Psoas muscle (tissue), 8 donors: Measurements from ENCODE around the gene SLC6A20. TPM values are rescaled to one million over a fixed set of nuclear protein-coding genes. Genes with fewer than 3 reads are reported as not detected.

Source experiments
- ATAC-seq, 4 donors: fragments of 200-7000 bp; cut with Tn5 transposase; one replicate each; pipeline ENCODE4 v1.9.1; 2020; ENCODE audit warnings: moderate library complexity in 3 of 4, mild to moderate bottlenecking in 2 of 4
- DNase-seq, 2 donors: peaks; one replicate each; pipeline ENCODE4 v3.0.0-alpha.2; 2020
- H3K27ac ChIP-seq: fragments of 200-600 bp; one replicate; pipeline ENCODE4 v1.8.0; 2022
- H3K27me3 ChIP-seq, 3 donors: fragments of 200-600 bp in 1 of 3; one replicate each; pipeline versions ENCODE4 v1.6.1 to v1.8.0; 2013 to 2022; ENCODE audit warnings: low read length in 2 of 3, mild to moderate bottlenecking in 2 of 3, moderate library complexity in 1 of 3; ENCODE audit not compliant: insufficient read depth in 3 of 3
- H3K36me3 ChIP-seq, 2 donors: fragments of 200-600 bp in 1 of 2; one replicate each; pipeline versions ENCODE4 v1.6.1 to v1.8.0; 2013 to 2022; ENCODE audit warnings: low read depth in 1 of 2, mild to moderate bottlenecking in 1 of 2, moderate library complexity in 1 of 2; ENCODE audit not compliant: insufficient read depth in 1 of 2
- H3K4me1 ChIP-seq: fragments of 200-600 bp; one replicate; pipeline ENCODE4 v1.8.0; 2022
- H3K4me3 ChIP-seq: fragments of 200-600 bp; one replicate; pipeline ENCODE4 v1.8.0; 2022; ENCODE audit warnings: mild to moderate bottlenecking
- H3K9me3 ChIP-seq: fragments of 200-600 bp; one replicate; pipeline ENCODE4 v1.8.0; 2022
- WGBS, 3 donors: extraction: QIAGEN DNeasy Blood & Tissue Kit; methylation state at CpG; one replicate each; pipeline versions ENCODE4 v1.1.6 to v1.1.7; 2013; 5-methylcytosine and 5-hydroxymethylcytosine counted together
- intact Hi-C, 2 donors: fragments of 100-400 bp; cut with DNase I; formaldehyde crosslinking; loops; one replicate each; pipeline versions ENCODE4 v1.11.0 to v1.14.2; 2022
- polyA plus RNA-seq, 3 donors: library from polyadenylated mRNA; stranded (reverse); fragments of 200-250 nt; gene quantifications; one replicate each; pipeline ENCODE4 v1.2.3, GENCODE V29; 2013
- total RNA-seq, 4 donors: library from RNA; stranded (reverse); fragmentation: NEBNext Ultra II Directional in 2 of 4; extraction: Animal tissue kit (Norgen Biotek cat#: 25700) in 2 of 4; gene quantifications; one replicate each; pipeline versions ENCODE4 v1.2.1 to v1.2.4, GENCODE V29; 2021 to 2023
- TF ChIP-seq, protein P1 (sequence below): fragments of 200-600 bp; IDR thresholded peaks from one replicate; pipeline ENCODE4 v1.8.0; 2022; ENCODE audit warnings: antibody characterized with exemption
- donor health status: healthy with polysubstance abuse.
- donor health status: DM: no; HTN: no; CAD: no; lungs with moderate emphysema.
- donor health status: Bipolar disorder and iron deficiency.
- donor health status: healthy.
- donor health status: DM: yes; HTN: yes; CAD: no.
- donor health status: DM: no; HTN: no; CAD: no.
- donor health status: DM: no; HTN: no; CAD: no.
- donor health status: DM: yes; HTN: yes; CAD: no.

SLC6A20 gene
- total and polyA plus RNA-seq, 7 donors, result 0.10 to 0.69 (median 0.42) TPM

DNA sequence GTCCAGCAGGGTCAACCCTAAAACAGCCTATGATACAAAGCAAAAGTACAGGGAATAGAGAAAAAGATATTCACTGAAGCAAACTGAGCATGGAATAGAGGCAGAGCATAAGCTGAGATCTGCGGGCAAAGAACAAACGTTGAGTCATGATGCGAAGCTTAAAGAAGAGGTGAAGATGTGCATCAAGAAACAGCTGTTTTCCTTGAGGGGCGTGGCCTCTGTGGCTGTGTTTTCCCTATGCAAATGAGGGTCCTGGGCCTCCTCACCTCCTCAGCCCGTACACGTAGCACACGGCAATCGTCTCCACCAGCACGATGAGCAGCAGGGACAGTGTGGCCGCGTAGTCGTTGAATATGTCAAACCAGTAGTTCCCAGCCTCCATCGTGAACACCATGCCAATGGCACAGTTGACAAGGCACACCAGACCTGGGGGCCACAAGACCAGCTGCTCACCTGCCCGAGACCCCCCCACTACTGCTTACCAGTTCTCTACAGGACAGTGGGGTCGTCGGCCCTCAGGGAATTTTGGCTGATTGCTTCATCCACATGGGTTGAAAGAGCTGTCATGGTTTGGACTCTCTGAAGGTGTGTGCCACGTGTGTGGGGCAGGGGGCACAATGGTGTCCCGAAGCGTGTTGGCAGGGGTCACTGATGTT is 33.6 kb downstream of the SLC6A20 start:
- TF ChIP-seq, protein P1, sequence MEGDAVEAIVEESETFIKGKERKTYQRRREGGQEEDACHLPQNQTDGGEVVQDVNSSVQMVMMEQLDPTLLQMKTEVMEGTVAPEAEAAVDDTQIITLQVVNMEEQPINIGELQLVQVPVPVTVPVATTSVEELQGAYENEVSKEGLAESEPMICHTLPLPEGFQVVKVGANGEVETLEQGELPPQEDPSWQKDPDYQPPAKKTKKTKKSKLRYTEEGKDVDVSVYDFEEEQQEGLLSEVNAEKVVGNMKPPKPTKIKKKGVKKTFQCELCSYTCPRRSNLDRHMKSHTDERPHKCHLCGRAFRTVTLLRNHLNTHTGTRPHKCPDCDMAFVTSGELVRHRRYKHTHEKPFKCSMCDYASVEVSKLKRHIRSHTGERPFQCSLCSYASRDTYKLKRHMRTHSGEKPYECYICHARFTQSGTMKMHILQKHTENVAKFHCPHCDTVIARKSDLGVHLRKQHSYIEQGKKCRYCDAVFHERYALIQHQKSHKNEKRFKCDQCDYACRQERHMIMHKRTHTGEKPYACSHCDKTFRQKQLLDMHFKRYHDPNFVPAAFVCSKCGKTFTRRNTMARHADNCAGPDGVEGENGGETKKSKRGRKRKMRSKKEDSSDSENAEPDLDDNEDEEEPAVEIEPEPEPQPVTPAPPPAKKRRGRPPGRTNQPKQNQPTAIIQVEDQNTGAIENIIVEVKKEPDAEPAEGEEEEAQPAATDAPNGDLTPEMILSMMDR, result no peak
- WGBS, 3 donors, result 85 to 87% (median 87%) methylated on average over 19 of the region's 19 CpGs
- intact Hi-C loops, result loop anchor here (5.0 to 10.0 kb wide), 3 partner anchors 145 to 322 kb away; no protein-coding TSS in a partner anchor
- Histone ChIP-seq H3K36me3 (no peaks in the 10 kb centered on the region), H3K27me3 (no peaks in the 10 kb centered on the region), H3K4me1 (no peaks in the 10 kb centered on the region), H3K9me3 (peaks cover 4% of the 10 kb centered on the region), H3K4me3 (no peak overlapping the region), H3K27ac (no peak overlapping the region)
- ATAC-seq, result no peak
- no peak for DNase-seq

DNA sequence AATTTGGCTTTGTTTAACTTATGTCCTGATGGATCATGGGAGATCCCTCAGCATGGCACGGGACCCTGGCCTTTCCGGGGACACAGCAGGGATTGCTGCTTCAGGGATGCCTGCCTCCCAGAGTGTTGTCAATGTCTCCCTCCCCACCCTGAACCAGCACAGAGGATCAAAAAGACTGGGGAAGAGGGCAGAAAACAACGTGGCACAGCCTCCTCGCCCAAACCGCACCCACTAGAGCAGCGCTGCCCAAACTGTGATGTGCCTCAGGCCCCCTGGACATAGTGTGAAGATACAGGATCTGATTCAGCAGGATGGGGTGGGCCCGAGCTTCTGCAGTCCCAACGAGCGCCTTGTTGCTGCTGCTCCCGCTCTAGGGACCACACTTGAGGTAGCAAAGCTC is 34.5 kb downstream of the SLC6A20 start:
- Histone ChIP-seq H3K4me3 (no peak overlapping the region), H3K27ac (no peak overlapping the region), H3K27me3 (no peaks in the 10 kb centered on the region), H3K4me1 (no peaks in the 10 kb centered on the region), H3K9me3 (no peaks in the 10 kb centered on the region), H3K36me3 (no peaks in the 10 kb centered on the region)
- 82 to 88% (median 84%) methylated on average over 10 of the region's 10 CpGs for WGBS, 3 donors
- TF ChIP-seq, protein P1, result no peak
- intact Hi-C loops, result loop anchor here (1.0 to 10.0 kb wide), 6 partner anchors 69 to 323 kb away; no protein-coding TSS in a partner anchor
- DNase-seq, result no peak
- ATAC-seq, result no peak

DNA sequence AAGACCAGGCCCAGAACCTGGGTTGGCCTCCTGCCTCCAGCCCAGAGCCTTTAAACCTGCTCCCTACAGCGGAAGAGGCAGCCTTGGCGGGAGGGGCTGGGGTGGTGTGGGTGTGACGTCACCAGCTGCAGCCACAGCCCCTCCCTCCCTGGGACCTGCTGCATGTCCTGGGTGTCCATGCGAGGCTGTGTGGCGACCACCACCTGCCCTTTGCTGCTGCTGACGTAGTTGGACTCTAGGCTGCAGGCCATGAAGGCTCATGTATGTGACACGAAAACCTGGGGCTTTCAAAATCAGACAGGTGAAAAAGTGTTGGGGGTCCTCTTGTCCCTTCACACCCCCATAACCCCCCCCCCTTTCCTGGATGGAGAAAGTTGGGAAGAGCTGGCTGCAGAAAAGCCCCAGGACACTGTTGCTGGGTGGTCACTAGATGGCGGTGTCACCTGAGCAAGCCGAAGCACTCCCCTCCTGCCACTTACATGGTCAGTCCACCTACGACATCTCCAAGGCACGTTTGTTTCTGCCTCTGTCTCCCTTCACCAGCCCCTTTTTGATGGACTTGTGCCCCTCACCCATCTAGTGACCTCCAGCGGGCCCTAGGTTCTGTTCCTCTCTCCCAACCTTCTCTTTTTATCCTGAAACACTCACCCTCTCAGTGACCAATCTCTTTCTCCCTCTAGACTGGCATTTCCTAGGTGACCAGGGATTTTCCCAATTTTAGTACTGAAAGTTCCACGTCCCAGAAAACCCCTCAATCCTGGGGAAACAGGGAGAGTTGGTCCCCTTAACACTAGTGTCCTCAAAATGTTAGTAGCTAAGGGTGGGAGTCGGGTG is 35.2 kb downstream of the SLC6A20 start:
- TF ChIP-seq, protein P1, result peak; percentile 69
- DNase-seq, result peak in 1 of 2 donors; percentile 80

DNA sequence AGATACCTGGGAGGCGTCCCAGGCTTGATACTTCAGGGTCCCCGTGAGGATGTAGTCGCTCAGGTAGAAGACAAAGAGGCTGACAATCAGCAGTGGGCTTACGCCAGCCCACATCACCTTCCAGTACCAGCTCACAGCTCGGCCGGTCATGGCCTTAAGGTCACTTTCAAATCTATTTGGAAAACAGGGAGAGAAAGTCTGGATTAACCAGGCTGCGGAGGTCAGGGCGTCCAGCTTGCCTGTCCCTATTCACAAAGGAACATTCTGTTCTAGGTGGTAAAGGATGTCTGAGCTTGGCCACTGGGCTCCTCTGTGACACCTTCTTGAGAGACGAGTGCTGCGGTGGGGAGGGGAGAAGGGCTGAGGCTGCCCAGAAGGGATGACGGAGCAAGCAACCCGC is 36.5 kb downstream of the SLC6A20 start:
- H3K9me3 ChIP-seq, result no peaks in the 10 kb centered on the region
- no peak overlapping the region for H3K4me3 ChIP-seq
- intact Hi-C loops, result loop anchor here (2.0 to 10.0 kb wide), 5 partner anchors 71 to 325 kb away; no protein-coding TSS in a partner anchor
- H3K36me3 ChIP-seq, result no peaks in the 10 kb centered on the region
- 77 to 91% (median 88%) methylated on average over 12 of the region's 12 CpGs for WGBS, 3 donors
- no peak for DNase-seq
- H3K27me3 ChIP-seq, result no peaks in the 10 kb centered on the region
- no peak for ATAC-seq
- no peak overlapping the region for H3K27ac ChIP-seq
- TF ChIP-seq, protein P1, result no peak
- no peaks in the 10 kb centered on the region for H3K4me1 ChIP-seq

More for the DNA sequence above, 35.2 kb downstream of the SLC6A20 start:
- Histone ChIP-seq H3K36me3 (no peaks in the 10 kb centered on the region), H3K27me3 (no peaks in the 10 kb centered on the region), H3K4me3 (no peak overlapping the region), H3K9me3 (no peaks in the 10 kb centered on the region), H3K4me1 (no peaks in the 10 kb centered on the region), H3K27ac (no peak overlapping the region)
- WGBS, 3 donors, result 29 to 38% (median 38%) methylated on average over 12 to 14 of the region's 14 CpGs
- ATAC-seq, result peak; percentile 90 to 99 (median 95)
- intact Hi-C loops, result loop anchor here (1.0 to 10.0 kb wide), 6 partner anchors 70 to 324 kb away; no protein-coding TSS in a partner anchor
